ENCODE measurements around the gene ACP7. TPM values are rescaled to one million over a fixed set of nuclear protein-coding genes. Genes with fewer than 3 reads are reported as not detected.

Gene ACP7
- total RNA-seq, 1 experiment from 2014 or later = 5.4 TPM

DNA sequence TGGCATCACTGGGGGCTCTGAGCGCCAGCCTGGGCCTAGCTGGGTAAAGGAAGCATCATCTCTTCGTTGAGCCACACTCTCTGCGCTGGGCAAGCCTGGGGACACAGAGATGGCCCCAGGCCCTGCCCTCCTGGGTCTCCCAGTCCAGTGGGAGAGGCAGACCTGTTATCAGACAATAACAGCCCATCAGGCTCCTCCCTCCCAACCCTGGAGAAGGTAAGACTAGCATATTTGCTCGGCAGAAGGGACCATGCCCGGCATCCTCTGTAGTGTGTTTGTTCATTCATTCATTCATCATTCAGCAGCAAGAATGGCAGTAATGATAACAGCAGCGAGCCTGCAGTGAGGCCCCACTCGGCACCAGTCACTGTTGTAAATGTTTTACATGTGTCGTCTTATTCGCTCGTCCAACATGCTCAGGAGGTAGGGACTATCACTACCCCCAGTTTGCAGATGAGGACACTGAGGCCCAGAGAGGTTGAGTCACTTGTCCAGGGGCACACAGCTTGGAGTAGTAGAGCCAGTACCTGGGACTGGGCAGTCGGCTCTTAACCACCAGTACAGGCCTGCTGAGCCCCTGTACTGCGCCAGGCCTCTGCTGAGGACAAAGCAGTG is 74.6 kb downstream of the ACP7 start:
- Histone ChIP-seq H3K36me3 (ENCODE audit: low read depth) (no peaks in the 10 kb centered on the region), H3K4me2 (no peak overlapping the region), H3K27ac (no peak overlapping the region), H3K9me2 (ENCODE audit: insufficient read depth) (no peaks in the 10 kb centered on the region), H2AFZ (no peak overlapping the region), H3K4me3 (no peak overlapping the region), H3K9me3 (ENCODE audit: insufficient read depth, low read depth) (no peaks in the 10 kb centered on the region), H3K4me1 (replicated peaks; ENCODE audit: insufficient read depth) (peaks cover 37% of the 10 kb centered on the region), H3K79me2 (ENCODE audit: low read depth) (peaks cover 62% of the 10 kb centered on the region), H3K27me3 (ENCODE audit: insufficient read depth, low read depth) (no peaks in the 10 kb centered on the region), H4K20me1 (ENCODE audit: insufficient read depth) (peaks cover 57% of the 10 kb centered on the region), H3F3A (ENCODE audit: insufficient read depth, low read depth) (peaks cover 30% of the 10 kb centered on the region; the same call in 1 of the 2 replicates)
- CTCF ChIA-PET = no interaction called here
- no peak for DNase-seq
- no TSS peak for BruUV-seq (replicated peaks)
- TF ChIP-seq, protein P1, sequence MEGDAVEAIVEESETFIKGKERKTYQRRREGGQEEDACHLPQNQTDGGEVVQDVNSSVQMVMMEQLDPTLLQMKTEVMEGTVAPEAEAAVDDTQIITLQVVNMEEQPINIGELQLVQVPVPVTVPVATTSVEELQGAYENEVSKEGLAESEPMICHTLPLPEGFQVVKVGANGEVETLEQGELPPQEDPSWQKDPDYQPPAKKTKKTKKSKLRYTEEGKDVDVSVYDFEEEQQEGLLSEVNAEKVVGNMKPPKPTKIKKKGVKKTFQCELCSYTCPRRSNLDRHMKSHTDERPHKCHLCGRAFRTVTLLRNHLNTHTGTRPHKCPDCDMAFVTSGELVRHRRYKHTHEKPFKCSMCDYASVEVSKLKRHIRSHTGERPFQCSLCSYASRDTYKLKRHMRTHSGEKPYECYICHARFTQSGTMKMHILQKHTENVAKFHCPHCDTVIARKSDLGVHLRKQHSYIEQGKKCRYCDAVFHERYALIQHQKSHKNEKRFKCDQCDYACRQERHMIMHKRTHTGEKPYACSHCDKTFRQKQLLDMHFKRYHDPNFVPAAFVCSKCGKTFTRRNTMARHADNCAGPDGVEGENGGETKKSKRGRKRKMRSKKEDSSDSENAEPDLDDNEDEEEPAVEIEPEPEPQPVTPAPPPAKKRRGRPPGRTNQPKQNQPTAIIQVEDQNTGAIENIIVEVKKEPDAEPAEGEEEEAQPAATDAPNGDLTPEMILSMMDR (conservative IDR thresholded peaks at IDR 0.05) = no peak
- TF ChIP-seq EZH2 (IDR thresholded peaks at IDR 0.05; ENCODE audit: low read depth) = no peak
- POLR2A ChIA-PET (ENCODE audit: unreplicated experiment) = no interaction called here
- intact Hi-C loops (cut with micrococcal nuclease; ENCODE audit: unreplicated experiment) = no loop called here

GRCh38 chr19:39160523-39160861 is 76.3 kb downstream of the ACP7 start:
- DNase-seq = no peak
- Histone ChIP-seq H3K36me3 (ENCODE audit: low read depth) (no peaks in the 10 kb centered on the region), H3K9me2 (ENCODE audit: insufficient read depth) (no peaks in the 10 kb centered on the region), H3F3A (ENCODE audit: insufficient read depth, low read depth) (peaks cover 13% of the 10 kb centered on the region; the same call in 1 of the 2 replicates), H3K4me2 (no peak overlapping the region), H3K4me3 (no peak overlapping the region), H3K4me1 (replicated peaks; ENCODE audit: insufficient read depth) (peaks cover 21% of the 10 kb centered on the region), H2AFZ (no peak overlapping the region), H3K9me3 (ENCODE audit: insufficient read depth, low read depth) (no peaks in the 10 kb centered on the region), H4K20me1 (ENCODE audit: insufficient read depth) (peaks cover 48% of the 10 kb centered on the region), H3K27ac (no peak overlapping the region), H3K79me2 (ENCODE audit: low read depth) (peaks cover 55% of the 10 kb centered on the region), H3K27me3 (ENCODE audit: insufficient read depth, low read depth) (no peaks in the 10 kb centered on the region)
- TF ChIP-seq EZH2 (IDR thresholded peaks at IDR 0.05; ENCODE audit: low read depth) = no peak
- TF ChIP-seq, protein P1 (conservative IDR thresholded peaks at IDR 0.05) = no peak
- POLR2A ChIA-PET (ENCODE audit: unreplicated experiment) = no interaction called here
- CTCF ChIA-PET = no interaction called here
- intact Hi-C loops (cut with micrococcal nuclease; ENCODE audit: unreplicated experiment) = no loop called here
- no TSS peak for BruUV-seq (replicated peaks)

Other genes with a start within 250 kb of the ACP7 start
- 368 and 443 TPM in 2 replicates for gene HNRNPL, start 234.4 kb upstream of the ACP7 start, total RNA-seq (2021)
- 10.3 and 14.6 TPM in 2 replicates for gene RINL, start 206.1 kb upstream of the ACP7 start, total RNA-seq (2021)
- 29.6 and 32.9 TPM in 2 replicates for gene SIRT2, start 184.8 kb upstream of the ACP7 start, total RNA-seq (2021)
- 18.8 and 21.6 TPM in 2 replicates for gene NFKBIB, start 184.4 kb upstream of the ACP7 start, total RNA-seq (2021)
- 1.8 and 2.1 TPM in 2 replicates for gene CCER2, start 172.2 kb upstream of the ACP7 start, total RNA-seq (2021)
- 33.7 and 34.9 TPM in 2 replicates for gene SARS2, start 153.6 kb upstream of the ACP7 start, total RNA-seq (2021)
- gene MRPS12, start 153.4 kb upstream of the ACP7 start, total RNA-seq (2021) = 77.6 and 84.8 TPM in 2 replicates
- 8.1 and 11.1 TPM in 2 replicates for gene FBXO17, start 108.6 kb upstream of the ACP7 start, total RNA-seq (2021)
- 48.5 and 88.9 TPM in 2 replicates for gene FBXO27, start 51.8 kb upstream of the ACP7 start, total RNA-seq (2021)
- gene PAK4, start 41.4 kb downstream of the ACP7 start, total RNA-seq (2021) = 77.8 and 90.2 TPM in 2 replicates
- 22.7 and 23.2 TPM in 2 replicates for gene NCCRP1, start 112.6 kb downstream of the ACP7 start, total RNA-seq (2021)
- gene SYCN, start 119.9 kb downstream of the ACP7 start, total RNA-seq (2021) = not detected in 2 replicates
- gene IFNL3, start 160.6 kb downstream of the ACP7 start, total RNA-seq (2021) = not detected in 2 replicates
- gene IFNL4, start 164.5 kb downstream of the ACP7 start, total RNA-seq (2021) = not detected in 2 replicates
- not detected in 2 replicates for gene IFNL2, start 184.0 kb downstream of the ACP7 start, total RNA-seq (2021)
- not detected in 2 replicates for gene IFNL1, start 212.0 kb downstream of the ACP7 start, total RNA-seq (2021)
- gene LRFN1, start 236.5 kb downstream of the ACP7 start, total RNA-seq (2021) = 2.3 and 4.0 TPM in 2 replicates

Measured in PC-9 (cell line).